D341Med (cell line): ENCODE results near the gene UBE2C.
"Not testable (repeated sequence)": the region's sequence is repeated elsewhere in the genome, so short reads cannot be mapped to it uniquely, and the experiment has no call there.

Experiments used
- DNase-seq: peaks from one replicate; pipeline ENCODE4 v3.0.0; 2012; ENCODE audit warnings: low spot score

UBE2C gene

DNA sequence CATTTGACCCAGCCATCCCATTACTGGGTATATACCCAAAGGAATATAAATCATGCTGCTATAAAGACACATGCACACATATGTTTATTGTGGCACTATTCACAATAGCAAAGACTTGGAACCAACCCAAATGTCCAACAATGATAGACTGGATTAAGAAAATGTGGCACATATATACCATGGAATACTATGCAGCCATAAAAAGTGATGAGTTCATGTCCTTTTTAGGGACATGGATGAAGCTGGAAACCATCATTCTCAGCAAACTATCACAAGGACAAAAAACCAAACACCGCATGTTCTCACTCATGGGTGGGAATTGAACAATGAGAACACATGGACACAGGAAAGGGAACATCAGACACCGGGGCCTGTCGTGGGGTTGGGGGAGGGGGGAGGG lies 14.5 kb upstream of the UBE2C start:
- not testable (repeated sequence) for DNase-seq

DNA sequence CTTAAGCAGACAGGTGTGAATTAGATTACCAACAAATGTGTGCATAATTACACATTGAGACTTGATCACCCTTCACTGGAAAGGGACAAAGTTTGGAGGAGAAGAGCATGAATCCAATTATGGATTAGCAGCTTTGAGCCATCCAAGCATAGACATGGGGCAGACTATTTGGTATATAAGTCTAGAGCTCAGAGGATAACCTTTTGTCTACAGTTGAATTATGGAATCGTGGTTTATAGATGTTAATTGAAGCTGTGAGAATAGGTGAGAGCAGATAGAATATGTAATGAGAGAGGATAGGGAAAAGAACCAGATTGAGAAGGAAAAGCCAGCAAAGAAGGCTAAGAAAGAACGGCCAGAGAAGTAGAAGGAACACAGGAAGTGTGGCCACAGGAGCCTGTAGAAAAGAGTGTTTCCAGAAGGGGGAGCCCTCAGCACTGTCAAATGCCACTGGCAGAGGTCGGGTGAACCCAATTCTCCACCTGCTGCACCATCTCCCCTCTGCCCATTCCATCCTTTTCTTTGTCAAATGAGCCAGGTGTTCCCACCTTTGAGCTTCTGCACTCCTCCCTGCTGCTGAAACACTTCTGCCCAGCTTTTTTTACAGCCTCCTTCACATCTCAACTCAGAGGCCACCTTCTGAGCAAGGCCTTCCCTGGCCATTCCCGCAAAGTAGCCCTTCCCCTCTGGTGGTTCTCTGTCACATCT lies 13.4 kb upstream of the UBE2C start:
- DNase-seq: peak; percentile 84

DNA sequence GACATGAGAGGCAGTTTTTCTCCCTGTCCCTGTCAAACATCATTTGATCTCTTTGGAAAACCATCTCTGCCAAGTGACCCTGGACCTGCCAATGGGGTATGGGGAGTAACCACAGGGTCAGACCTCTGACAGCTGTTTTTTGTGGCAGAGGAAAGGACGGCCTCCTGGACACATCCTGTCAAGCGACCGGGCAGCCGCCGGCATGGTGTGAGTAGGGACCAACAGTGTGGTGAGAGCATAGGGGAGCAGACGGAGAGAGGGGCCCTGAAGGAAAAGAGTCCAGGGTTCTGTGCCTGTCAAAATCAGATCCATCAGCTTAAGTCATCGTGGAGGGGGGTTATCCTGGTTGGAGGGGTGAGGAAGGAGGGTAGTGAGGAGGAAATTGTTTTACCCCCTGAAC lies 10.6 kb upstream of the UBE2C start:
- DNase-seq: no peak

DNA sequence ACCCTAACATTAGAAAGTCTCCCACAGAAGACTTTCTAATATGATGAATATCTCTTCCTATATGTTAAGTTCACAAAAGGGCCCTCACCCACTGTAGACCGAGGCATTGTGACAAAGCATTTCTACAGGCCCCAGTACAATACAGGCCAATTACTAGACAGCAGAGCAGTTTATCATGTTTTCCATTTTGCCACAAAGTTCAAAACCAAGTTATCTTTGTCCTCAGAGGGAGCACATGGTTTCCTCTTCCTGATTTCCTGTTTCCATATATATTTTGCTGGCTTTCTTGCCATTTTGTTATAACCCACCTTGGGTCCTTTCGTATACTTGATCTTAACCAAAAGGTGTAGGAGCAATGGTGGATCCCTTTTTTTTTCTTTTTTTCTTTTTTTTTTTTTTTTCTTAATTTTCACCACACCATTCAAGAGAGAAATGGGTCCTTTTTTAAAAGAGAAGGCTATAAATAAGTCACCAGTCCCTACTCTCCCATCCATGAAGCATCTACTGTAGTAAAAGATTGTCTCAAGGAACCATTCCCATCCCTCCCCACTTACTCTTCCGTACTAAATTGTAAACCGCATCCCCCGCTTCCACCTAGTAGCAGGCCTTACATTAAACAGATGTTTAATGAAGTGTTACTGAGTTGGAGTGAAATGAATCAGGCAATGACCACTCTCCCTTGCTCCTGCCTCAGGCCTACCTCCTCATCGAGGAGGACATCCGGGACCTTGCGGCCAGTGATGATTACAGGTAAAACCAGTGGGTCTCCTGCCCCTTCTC lies 2.1 kb upstream of the UBE2C start:
- DNase-seq: no peak

DNA sequence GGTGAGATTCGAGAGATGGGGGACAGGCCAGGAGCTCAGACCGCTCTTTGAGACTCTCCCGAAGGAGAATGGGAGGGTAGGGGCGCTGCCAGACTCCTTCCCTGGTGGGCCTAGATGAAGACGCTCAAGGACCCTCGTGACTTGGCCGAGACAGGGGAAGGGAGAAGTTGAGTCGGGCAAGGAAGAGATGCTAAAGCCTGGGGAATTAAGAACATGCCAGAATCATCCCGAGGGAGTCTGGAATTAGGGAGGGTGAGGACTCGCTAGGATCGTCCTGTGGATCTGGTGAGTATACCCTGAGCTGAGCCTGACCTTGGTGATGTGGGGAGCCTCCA lies 529 bp downstream of the UBE2C start:
- no peak for DNase-seq

DNA sequence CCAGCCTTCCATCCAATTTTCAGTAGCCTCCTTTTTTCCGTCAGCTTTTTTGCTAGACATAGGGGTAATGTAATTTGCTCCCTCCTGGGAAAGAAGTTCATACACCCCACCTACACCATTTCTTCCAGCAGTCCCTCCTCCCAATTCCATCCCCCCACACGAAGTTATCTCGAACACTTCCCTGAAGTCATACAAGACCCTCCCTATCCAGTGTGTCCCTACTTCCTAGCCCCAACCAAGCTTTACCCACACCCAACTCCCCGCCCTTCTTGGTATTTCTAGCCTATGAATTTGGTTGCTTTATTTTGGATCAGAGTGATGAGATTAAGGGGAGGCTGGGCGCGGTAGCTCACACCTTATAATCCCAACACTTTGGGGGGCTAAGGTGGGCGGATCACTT lies 1.0 kb downstream of the UBE2C start:
- no peak for DNase-seq

DNA sequence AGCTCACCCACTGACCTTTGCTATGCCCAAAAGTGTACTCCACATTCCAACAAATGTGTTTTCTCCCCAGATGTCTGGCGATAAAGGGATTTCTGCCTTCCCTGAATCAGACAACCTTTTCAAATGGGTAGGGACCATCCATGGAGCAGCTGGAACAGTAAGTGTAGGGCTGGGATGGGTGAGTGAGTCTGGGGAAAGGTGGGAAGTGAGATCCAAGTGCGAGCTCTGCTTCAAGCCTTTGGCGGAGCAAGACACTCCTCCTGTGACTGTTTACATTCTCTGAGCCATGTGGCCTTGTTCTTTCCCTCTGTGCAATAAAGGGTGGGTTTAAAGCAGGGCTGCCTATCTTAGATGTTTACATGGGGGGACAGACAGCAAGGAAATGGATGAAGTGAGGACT lies 1.9 kb downstream of the UBE2C start:
- no peak for DNase-seq

DNA sequence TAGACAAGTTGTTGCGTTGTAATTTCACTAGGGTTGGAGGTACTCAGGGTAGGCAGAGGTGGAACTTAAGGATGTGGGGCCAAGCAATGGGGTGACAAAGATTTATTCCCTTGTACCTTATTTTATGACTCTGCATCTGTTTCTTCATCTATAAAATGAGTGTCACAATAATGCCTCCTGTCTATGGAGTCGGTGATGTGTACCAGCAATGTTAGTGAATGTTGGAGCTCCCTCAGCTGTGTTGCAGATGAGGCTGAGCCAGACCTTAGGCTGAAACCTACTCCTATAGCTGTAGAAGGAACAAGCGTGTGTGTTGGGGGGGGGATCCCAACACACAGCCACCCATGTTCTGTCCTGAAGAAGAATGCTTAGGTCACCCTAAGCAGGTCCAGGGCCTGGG lies 4.5 kb downstream of the UBE2C start:
- no peak for DNase-seq

DNA sequence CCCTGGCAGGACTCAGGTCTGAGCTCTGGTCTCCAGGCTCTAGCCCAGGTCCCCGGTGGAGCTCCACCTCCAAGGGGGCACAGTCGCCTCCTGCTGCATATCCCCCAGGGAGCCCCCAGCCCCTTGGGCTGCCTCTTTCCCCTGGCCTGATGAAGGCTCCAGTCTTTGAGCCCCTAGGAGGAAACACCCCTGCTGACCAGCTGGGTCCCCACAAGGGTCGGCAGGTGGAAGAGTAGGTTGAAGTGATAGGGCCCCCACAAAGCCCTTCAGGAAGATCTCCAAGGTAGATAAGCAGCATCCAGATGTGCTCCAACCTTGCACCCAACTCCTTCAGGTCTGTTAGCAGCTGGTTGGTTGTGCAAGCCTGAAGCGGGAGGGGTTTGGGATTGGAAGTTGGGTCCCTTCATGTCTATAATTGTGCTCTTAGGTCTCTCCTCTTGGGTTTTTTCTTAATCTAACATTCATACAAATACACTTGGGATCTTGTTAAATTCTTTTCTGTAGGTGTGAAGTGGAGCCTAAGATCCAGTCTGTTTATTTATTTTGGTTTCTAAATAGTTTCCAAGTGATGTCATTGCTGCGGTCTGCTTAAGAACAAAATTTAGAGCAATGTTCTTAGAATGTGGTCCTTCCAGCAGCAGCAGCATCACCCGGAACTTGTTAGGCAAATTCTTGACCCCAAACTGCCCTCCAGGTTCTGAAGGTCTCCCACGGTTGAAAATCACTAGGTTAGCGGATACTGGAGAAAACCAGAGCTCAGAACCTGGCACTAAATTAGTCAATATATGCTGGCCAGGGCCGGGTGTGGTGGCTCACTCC lies 5.1 kb downstream of the UBE2C start:
- no peak for DNase-seq

DNA sequence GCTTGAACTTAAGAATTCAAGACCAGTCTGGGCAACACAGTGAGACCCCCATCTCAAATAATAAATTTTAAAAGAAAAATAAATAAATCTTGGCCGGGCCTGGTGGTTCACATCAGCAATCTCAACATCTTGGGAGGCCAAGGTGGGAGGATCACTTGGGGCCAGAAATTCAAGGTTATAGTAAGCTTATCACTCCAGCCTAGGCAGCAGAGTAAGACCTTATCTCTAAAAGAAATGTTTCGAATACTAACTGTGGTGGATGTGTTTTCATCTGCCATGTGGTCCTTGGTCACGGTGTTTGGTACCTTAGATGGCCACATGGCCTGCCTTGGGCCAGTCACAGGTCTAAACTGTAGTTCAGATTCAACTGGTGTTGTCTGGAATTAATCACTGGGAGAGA lies 5.8 kb downstream of the UBE2C start:
- DNase-seq: no peak

DNA sequence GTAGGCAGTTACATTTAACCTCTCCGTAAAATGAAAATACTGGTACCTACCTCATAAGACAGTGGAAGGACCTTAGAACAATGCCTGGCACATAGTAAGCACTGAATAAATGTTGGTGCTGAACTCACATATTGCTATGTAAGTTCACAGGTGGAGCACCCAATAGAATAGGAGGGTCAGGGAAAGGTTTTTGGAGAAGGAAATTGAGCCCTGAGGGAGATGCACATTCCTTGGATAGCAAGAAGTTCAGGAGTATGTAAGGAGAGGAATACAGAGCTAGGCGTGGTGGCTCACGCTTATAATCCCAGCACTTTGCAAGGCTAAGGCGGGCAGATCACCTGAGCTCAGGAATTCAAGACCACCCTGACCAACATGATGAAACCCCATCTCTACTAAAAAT lies 7.0 kb downstream of the UBE2C start:
- DNase-seq: no peak

DNA sequence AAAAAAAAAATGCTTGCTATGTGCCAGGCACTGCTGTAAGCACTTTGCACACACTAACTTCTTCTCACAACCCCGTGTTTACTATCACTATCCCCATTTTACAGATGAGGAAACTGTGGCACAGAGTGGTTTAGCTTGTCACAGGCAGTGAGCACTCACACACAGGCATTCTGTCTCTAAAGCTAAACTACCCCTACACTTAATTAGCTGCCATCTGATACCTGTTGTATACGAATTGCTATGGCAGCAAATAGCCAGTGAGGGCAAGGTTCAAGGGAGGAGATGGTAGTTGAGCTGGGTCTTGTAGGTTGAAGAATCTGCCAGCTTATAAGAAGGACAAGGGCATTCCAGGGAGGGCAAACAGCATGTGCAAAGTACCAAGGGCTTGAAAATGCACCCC lies 9.5 kb downstream of the UBE2C start:
- no peak for DNase-seq

DNA sequence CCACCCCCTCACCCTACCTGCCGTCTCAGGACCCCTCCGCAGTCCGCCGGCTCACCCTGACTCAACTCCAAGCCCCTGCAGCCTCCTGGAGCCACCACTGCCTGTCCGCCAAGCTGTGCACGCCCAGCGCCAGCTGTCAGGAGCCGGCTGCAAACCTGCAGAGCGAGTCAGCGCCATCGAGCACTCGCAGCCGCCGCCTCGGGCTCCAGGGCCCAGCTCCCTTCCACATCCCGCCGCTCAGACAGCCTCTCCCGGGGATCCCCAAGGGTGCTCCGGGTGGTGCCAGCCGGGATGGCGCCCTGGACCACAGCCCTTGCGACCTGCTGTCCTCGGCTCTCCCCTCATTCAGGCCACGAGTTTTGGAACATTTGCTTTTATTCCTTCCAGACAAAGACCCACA lies 10.4 kb downstream of the UBE2C start:
- peak; percentile 70 for DNase-seq

DNA sequence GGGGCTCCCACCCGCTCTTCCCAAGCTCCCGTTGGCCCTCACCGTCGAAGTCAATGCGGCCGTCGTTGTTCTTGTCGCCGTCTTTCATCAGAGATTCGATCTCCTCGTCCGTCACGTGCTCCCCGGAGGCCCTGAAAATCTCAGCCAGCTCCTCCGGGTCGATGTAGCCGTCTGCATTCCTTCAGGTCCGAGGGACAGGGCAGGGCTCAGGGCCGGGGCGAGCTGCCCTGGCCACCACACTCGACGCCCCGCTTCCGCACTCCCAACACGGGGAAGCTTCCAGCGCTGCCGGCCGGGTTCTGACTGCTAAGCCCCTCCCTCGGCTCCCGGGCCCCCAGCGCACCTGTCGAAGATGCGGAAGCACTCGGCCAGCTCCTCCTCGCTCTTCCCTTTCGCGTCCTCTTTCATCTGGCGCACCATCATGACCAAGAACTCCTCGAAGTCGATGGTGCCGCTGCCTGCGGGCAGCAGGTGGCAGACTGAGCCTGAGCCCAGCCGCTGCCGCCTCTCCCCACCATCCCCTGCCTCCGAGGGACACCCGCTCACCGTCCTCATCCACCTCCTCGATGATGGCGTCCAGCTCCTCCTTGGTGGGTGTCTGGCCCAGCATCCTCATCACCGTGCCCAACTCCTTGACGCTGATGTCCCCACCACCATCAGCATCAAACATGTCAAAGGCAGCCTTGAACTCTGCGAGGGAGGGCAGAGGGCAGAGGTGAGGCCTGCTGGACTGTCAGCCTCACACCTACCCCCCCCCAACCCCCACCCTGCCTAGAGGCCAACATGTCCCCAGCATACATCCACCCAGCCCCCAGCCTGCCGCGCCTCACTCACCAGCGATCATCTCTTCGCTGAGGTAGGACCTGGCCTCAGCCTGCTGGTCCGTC lies 11.7 kb downstream of the UBE2C start:
- DNase-seq: peak; percentile 85

DNA sequence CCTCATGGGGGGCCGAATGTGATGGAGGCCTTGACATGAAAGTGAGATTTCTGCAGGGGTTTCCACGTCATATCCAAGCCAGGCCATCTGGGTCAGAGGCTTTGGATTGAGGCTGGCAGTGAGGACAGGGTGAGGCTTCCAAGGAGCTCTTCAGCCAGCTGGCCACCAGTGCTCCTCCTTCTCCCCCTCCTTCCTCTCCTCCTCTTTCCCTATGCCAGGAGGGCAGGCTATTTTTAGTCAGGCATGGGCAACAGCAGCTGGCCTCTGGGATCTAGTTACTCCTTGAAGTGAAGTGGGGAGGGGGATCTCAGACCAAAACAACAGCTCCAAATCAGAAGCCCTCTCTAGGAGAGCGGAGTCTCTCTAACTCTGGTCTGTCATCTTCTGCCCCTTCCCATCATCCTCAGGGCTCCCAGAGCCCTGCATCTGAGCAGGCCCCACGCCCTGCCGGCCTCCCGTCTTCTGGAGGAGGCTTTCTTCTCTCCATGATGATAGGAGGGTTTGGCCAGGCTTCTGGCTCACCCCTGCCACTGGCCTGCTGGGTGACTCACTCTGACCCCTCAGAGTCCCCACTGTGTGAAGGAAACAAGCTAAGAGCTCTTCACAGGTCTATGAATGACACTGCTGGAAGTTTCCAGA lies 14.1 kb downstream of the UBE2C start:
- DNase-seq: no peak

DNA sequence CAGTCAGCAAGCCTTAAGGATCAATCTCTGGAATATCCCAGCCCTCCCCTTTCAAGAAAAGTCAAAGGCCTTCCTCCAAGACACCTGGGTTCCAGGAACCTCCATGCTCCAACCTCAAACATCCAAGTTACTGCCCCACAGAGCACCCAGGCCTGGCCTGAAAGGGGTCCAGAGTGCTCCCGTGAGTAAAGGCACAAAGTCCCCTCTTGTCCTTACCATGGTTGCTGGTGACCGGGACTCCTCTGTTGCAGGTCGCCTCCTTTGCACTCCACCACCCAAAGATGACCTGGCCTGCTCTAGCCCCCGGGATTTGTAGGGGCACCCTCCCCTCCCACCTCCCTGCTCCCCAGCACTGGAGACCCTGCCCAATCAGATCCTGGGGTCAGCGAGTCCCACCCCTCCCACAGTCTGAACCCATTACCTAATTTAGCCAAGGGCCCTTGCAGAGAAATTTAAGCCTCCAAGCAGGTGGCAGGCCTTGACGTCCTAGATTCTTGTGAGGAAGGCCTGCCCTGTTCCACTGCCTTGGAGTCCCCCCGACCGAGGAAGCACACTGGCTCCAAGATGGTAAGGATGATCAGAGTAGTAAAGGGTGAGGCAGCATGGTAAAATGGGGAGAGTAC lies 14.7 kb downstream of the UBE2C start, which contains the start of gene TNNC2:
TSS of gene TNNC2 (minus strand) at position 283 of the 623 bp plus-strand sequence. CDS start at position 219, 64 bp downstream.
- DNase-seq: no peak

DNA sequence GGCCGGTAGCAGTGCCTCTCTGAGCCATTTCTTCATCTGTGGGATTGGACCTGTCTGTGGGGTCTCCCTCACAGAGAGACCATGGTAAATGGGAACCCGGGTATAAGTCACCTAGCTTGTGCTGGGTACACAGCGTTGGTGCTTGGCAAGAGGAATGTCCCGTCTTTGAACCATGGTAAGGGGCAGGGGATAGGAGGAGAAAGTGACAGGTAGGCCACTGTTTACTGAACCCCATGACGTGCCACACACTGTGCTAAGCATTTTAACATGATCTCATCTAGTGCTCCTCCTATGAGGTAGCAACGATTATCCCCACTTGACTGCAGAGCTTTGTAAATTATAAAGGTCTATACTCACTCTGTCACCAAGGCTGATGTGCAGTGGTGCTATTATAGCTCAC lies 15.3 kb downstream of the UBE2C start:
- DNase-seq: no peak

DNA sequence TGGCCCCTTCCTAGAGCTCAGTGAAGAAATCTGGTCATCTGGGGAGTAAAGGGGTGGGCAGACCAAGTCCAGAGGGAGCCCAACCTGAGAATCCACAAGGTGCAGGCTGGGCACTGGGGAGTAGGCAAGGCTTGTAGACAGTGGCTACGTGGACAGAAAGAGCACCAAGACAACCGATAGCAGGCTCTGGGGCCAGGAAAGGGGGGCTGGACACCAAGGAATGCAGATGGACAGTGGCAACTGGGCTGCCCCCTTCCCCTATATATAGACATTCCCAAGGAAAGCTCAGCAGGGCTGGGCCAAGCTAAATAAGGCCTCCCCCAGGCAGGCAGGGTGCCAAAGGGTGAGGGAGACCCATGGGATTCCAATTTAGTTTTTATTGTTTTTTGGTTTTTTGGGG lies 16.1 kb downstream of the UBE2C start:
- DNase-seq: no peak

DNA sequence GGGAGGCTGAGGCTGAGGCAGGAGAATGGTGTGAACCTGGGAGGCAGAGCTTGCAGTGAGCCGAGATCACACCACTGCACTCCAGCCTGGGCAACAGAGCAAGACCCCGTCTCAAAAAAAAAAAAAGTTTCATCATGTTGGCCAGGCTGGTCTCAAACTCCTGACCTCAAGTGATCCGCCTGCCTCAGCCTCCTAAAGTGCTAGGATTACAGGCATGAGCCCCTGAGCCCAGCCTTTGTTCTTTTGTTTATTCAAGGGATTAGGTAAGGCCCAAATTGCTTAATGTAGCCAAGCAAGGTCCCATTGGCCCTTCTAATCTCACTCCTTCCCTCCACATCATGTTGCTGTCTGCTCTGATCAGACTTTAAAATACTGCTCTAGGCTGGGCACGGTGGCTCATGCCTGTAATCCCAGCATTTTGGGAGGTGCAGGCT lies 17.2 kb downstream of the UBE2C start:
- DNase-seq: not testable (repeated sequence)

DNA sequence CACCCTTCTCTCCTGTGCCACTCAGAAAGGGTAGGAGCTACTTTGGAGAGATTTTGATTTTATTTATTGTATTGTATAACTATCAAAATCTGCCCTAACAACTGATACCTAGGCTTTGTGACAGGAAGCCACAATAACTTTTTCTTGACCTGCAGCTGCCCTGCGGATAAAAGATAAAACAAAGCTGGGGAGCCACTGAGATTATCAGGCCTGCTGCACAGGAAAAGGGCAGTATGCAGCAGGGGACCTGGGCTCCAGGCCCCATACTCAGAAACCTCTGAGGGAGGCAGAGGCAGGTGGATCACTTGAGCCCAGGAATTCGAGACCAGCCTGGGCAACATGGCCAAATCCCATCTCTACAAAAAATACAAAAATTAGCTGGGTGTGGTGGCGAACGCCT lies 20.2 kb downstream of the UBE2C start:
- no peak for DNase-seq
